ENCODE results near the gene NLRP5. TPM values are rescaled to one million over a fixed set of nuclear protein-coding genes. Genes with fewer than 3 reads are reported as not detected.
"Not testable (repeated sequence)": the region's sequence is repeated elsewhere in the genome, so short reads cannot be mapped to it uniquely, and the experiment has no call there.

The NLRP5 gene
- total RNA-seq, 1 experiment from 2014 or later, result not detected

GRCh38 chr19:56092685-56093631 lies 106.4 kb downstream of the NLRP5 start:
- DNase-seq (ENCODE audit: low spot score), result no peak
- in situ Hi-C loops (cut with HindIII; ENCODE audit: low sequenced_read_pairs), result no loop called here

- in situ Hi-C loops (cut with HindIII; ENCODE audit: low sequenced_read_pairs), result no loop called here
- no peak for DNase-seq (ENCODE audit: low spot score)
Measured at GRCh38 chr19:56094449-56094848, 107.9 kb downstream of the NLRP5 start.

DNA sequence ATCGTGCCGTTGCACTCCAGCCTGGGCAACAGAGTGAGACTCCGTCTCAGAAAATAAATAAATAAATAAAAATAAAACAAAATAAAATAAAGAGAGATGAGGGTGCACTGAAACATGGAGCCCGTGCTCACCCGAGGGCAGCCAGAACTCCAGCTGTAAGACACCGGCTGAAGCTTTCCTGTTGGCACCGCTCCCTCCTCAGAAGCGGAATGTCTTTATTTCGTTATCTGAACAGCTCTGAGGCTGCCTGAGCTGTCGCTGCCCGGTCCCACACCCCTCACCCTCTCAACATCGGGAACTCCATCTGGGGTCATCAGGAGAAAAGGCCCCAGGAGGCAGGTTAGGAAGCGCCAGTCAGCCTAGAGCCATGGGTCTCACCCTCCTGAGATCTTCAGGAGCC lies 110.1 kb downstream of the NLRP5 start:
- in situ Hi-C loops (cut with HindIII; ENCODE audit: low sequenced_read_pairs), result no loop called here
- DNase-seq (ENCODE audit: low spot score), result no peak

GRCh38 chr19:56097306-56097705 lies 110.7 kb downstream of the NLRP5 start:
- in situ Hi-C loops (cut with HindIII; ENCODE audit: low sequenced_read_pairs), result no loop called here
- DNase-seq (ENCODE audit: low spot score), result no peak

DNA sequence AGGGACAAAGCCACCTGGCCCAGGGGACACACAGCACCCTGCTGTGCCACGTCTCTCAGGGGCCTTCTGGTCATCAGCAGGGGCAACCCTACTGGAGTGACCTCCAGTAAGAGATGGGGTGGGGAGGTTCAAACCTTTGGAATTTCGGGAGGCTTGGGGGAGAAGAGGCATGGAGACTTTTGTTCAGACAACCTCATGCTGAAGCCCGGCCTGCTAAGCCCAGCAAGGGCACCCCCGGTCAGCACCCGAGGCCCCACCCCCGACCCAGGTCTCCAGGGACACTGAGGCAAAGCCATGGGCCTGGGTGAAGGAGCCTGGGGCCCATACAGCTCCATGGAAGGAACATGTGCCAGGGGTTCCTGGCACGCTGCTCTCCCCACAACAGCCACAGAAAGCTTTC lies 111.2 kb downstream of the NLRP5 start:
- no peak for DNase-seq (ENCODE audit: low spot score)
- in situ Hi-C loops (cut with HindIII; ENCODE audit: low sequenced_read_pairs), result no loop called here

- in situ Hi-C loops (cut with HindIII; ENCODE audit: low sequenced_read_pairs); DNase-seq (ENCODE audit: low spot score): not testable (repeated sequence)
Measured at GRCh38 chr19:56098237-56098636, 111.7 kb downstream of the NLRP5 start.

- in situ Hi-C loops (cut with HindIII; ENCODE audit: low sequenced_read_pairs), result no loop called here
- no peak for DNase-seq (ENCODE audit: low spot score)
Measured at GRCh38 chr19:56098731-56099568, 112.4 kb downstream of the NLRP5 start.

- DNase-seq (ENCODE audit: low spot score), result no peak
- in situ Hi-C loops (cut with HindIII; ENCODE audit: low sequenced_read_pairs), result no loop called here
Measured at GRCh38 chr19:56099638-56100539, 113.3 kb downstream of the NLRP5 start.

GRCh38 chr19:56101095-56101494 lies 114.5 kb downstream of the NLRP5 start:
- DNase-seq (ENCODE audit: low spot score), result no peak
- in situ Hi-C loops (cut with HindIII; ENCODE audit: low sequenced_read_pairs), result no loop called here

GRCh38 chr19:56101746-56102535 lies 115.4 kb downstream of the NLRP5 start:
- DNase-seq (ENCODE audit: low spot score), result no peak
- in situ Hi-C loops (cut with HindIII; ENCODE audit: low sequenced_read_pairs), result no loop called here

GRCh38 chr19:56103027-56103614 lies 116.5 kb downstream of the NLRP5 start:
- in situ Hi-C loops (cut with HindIII; ENCODE audit: low sequenced_read_pairs), result no loop called here
- DNase-seq (ENCODE audit: low spot score), result no peak

GRCh38 chr19:56104423-56104822 lies 117.8 kb downstream of the NLRP5 start:
- DNase-seq (ENCODE audit: low spot score), result no peak
- in situ Hi-C loops (cut with HindIII; ENCODE audit: low sequenced_read_pairs), result no loop called here

DNA sequence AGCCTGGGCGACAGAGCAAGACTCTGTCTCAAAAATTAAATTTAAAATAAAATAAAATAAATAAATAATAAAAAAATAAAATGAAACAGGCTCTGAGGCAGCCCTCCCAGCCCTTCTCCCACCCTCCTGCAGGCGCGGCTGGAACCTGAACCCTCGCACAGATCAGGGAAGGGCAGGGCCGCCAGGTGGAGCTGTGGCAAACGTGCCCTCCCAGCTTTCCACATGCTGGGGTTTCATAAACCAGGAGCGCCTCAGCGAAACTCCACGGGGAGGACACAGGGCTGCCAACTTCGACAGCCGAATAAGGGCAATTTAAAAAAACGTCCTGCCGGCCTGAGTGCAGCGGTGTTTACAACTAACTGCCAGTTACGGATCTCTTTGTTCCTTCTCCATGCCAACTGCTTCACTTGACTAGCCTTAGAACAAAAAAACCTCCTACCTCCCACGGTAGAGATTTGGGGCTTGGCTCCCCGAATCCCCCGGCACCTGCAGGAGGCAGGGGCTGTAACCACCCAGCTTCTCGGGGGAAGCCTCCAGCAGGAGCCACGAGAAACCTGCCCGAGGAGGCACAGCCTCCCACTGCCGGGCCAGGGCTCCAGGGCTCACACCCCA lies 118.6 kb downstream of the NLRP5 start:
- DNase-seq (ENCODE audit: low spot score), result peak; percentile 77
- in situ Hi-C loops (cut with HindIII; ENCODE audit: low sequenced_read_pairs), result no loop called here

DNA sequence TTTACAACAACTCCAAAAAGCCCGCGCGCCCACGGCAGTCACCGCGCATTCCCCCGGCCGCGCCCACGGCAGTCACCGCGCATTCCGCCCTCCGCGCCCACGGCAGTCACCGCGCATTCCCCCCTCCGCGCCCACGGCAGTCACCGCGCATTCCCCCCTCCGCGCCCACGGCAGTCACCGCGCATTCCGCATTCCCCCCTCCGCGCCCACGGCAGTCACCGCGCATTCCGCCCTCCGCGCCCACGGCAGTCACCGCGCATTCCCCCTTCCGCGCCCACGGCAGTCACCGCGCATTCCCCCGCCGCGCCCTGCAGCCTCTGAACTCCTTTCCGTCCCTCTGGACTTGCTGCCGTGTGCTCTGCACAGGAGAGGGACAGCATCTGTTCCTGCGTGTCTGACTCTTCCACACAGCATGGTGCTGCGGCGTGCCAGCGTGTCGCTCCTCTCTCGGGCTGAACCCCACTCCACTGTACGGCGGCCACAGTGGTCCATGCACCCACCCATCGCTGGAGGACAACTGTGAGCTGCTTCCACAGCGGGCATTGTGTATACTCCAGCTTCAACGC lies 119.3 kb downstream of the NLRP5 start:
- in situ Hi-C loops (cut with HindIII; ENCODE audit: low sequenced_read_pairs); DNase-seq (ENCODE audit: low spot score): not testable (repeated sequence)

DNA sequence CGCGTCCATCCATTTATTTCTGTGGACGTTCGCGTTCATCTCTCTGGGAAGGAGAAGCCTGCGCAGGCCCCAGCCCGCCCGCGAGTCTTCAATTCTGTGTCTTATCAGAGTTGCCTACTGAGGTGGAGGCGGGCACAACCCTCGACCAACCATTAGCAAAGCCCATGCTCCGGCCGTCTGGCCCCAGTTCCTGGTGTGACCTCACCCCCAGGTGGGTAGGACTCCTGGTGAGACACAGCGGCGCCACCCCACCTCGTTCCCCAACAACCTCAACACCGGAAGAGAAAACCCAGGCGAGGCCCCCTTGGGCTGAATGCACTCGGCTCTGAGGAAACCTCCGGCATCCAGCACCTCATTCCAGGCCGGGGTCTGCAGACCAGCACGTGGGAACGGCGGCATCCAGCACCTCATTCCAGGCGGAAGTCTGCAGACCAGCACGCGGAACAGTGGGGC lies 119.8 kb downstream of the NLRP5 start:
- DNase-seq (ENCODE audit: low spot score), result peak; percentile 27
- in situ Hi-C loops (cut with HindIII; ENCODE audit: low sequenced_read_pairs), result no loop called here

DNA sequence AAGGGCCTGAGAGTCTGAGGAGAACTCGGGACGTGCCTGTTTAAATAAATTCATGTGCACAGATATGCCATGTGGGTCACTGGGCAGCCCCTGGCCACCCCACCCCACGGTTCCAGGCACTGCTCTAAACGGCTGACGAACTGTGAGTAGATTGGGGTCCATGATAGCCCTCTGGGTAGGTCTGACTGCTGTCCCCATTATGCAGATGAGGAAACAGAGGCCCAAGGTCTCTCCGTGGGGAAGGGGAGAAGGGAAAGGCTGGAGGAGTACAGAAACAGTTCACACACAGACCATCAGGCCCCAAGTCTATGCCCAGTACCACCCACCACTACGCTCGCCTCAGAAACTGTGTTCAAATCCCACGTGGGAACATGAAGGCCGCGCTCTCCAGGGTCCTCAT lies 120.4 kb downstream of the NLRP5 start:
- no peak for DNase-seq (ENCODE audit: low spot score)
- in situ Hi-C loops (cut with HindIII; ENCODE audit: low sequenced_read_pairs), result no loop called here

DNA sequence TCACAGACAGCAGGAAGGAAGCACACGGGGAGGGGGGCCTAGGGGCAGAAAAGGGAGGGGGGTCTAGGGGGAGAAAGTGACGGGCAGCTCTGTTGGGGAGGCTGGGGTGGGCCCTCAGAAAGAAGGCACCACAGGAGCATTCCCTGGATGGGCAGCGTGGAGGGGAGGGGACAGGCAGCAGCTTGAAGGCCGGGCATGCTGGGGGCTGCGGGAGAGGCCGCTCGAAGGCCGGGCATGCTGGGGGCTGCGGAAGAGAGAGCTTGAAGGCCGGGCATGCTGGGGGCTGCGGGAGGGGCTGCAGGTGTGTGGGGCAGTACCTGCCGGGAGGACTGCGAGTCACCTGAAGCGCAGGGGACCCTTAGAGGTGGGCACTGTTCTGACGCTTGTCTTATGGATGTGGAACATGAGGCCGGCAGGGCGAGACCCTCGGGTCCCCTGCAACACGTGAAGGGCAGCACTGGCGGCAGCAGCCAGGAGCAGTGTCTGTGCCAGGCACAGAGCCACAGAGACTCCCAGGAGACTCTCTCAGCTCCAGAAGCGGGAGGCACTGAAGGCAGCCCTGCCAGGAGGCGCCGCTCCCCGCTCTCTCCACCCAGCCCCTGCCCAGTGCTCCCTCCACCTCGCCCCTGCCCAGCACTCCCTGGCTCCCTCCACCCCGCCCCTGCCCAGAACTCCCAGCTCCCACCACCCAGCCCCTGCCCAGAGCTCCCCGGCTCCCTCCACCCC lies 121.2 kb downstream of the NLRP5 start:
- no peak for DNase-seq (ENCODE audit: low spot score)
- in situ Hi-C loops (cut with HindIII; ENCODE audit: low sequenced_read_pairs), result no loop called here
